SH-SY5Y (cell line): ENCODE results near the gene NID2.

Source experiments
- GATA2 ChIP-seq: IDR thresholded peaks from 2 replicates; pipeline ENCODE4 v1.6.1; 2011; ENCODE audit warnings: mild to moderate bottlenecking, low read depth, low read length
- GATA3 ChIP-seq: IDR thresholded peaks from 2 replicates; pipeline ENCODE4 v1.6.1; 2011; ENCODE audit warnings: low read depth, mild to moderate bottlenecking, low read length, moderate library complexity

NID2 gene

GRCh38 chr14:51999084-51999483 is 69.8 kb downstream of the NID2 start:
- no peak for TF ChIP-seq GATA3
- no peak for TF ChIP-seq GATA2

GRCh38 chr14:51998348-51998747 is 70.5 kb downstream of the NID2 start:
- no peak for TF ChIP-seq GATA3
- TF ChIP-seq GATA2 = no peak

DNA sequence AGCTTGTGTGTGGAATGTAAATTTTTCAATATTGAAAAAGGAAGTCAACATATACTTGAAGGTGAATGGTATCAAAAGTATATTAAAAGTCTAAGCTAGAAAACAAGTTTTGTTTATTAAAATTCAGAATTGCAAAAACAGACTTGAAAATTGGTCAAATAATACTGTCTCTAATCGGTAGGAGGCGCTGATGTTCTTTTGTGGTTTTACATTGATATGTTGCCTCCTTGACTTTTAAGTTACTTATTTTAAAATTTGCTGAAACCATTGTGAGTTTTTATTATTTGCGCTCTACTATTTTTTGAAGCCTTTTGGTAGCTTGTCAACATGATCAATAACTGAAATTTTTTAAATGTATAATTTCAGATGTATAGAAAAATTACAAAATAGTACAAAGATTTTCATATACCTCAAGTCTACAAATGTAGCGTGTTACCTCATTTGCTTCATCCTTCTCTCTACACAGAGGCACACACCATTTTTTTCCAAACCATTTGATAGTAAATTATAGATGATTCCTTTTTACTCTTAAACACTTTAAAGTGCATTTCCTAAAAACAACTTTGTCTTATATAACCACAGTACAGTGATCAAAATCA is 72.6 kb downstream of the NID2 start:
- TF ChIP-seq GATA3 (no peak), GATA2 (no peak)

GRCh38 chr14:51993285-51993920 is 75.5 kb downstream of the NID2 start:
- TF ChIP-seq GATA3 (no peak), GATA2 (no peak)

GRCh38 chr14:51990488-51990887 is 78.4 kb downstream of the NID2 start:
- TF ChIP-seq GATA3 = no peak
- no peak for TF ChIP-seq GATA2

DNA sequence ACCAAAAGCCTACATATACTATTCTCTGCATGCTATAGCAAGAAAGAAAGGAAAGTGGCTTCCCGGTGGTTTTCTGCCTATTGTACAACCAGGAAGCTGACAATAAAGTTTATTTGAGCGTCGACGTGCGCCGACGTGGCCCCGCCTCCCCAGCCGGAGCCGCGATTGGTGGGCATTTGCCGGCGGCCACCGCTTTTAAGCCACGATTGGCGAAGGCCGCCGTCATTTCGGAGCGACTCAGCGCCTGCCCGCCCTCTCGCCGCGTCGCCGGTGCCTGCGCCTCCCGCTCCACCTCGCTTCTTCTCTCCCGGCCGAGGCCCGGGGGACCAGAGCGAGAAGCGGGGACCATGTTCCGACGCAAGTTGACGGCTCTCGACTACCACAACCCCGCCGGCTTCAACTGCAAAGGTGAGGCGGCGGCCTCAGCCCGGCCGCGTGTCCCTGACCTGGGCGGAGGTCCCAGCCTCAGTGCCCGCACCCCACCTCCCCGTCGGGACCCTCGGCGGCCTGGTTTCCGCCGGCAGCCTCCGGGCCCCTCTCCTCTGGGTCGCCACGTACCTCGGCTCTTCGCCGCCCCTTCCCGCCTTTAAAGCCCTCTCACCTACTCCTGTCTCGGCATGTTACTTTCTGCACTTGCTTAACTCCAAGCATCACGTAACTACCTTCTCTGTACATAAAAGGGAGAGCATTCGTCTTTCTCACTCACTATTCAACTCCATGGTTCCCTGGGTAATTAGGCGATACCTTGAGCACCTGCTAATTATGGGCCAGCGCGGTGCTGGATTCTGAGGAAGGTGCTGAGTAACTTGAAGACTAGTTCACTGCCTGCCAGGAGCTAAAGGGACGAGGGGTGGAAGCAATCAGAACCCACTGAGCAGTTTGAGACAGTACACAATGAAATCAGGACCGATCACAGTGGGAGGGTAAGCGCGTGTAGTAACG is 79.3 kb downstream of the NID2 start, which contains the start of gene RTRAF:
RTRAF (plus strand) TSS at position 254 of the 942 bp plus-strand sequence; CDS start at position 348, 94 bp downstream.
- no peak for TF ChIP-seq GATA3
- TF ChIP-seq GATA2 = no peak

- TF ChIP-seq GATA3 = no peak
- TF ChIP-seq GATA2 = no peak
Measured at GRCh38 chr14:51988221-51988620, 80.6 kb downstream of the NID2 start.

DNA sequence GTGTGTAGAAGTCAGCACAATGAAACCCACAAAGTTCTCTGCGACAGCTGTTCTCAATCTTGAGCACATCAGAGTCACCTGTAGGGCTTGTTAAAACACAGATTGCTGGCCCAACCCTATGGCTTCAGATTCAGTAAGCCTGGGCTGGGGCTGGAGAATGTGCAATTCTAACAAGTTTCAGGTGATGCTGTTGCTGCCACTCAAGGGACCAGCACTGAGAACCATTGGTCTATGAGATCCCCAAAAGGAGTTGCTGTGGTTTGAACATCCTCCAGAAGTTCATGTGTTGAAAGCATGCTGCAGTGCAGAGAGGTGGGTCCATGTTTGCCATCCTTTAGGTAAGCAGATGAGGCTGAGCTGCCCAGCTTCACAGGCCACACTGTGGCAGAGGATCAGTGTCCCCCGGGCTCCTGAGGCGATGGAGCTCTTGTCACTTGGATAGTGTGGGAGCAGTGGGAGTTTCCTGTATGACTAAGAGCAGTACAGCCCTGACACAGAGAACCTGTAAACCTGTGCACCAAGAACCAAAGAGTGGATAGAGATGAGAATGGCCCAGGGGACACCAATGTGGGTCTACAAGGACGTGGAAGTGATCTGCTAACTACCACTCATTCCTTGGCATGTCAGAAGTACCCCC is 87.5 kb downstream of the NID2 start:
- TF ChIP-seq GATA2 = no peak
- TF ChIP-seq GATA3 = no peak

DNA sequence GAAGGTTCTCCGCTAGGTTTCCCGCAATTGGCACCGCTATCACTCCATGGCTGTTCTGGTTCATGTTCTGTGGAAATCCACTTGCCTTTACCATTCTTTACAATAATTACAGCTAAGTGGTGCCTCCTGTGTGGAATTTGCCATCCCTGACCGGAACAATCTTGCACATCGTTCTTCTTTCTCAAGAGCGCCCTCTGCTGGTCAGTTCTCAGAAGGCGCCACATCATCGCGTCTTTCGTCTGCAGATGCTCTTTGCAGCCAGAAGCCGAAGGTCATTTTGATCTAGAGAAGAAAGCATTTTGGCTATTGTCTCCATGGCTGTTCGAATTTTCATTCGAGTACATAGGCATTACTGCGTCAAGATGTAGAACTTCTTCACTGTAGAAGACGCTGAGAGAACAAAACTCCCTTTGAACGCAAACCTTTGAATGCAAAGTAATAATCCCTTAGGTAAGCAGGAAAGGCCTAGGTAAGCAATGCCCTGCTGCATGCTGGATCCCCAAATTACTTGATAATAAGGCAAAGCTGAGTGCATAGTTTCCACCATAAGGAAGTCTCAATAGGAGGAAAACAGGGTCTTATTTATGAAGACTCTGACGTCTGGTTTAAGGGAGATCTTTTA is 89.7 kb downstream of the NID2 start:
- no peak for TF ChIP-seq GATA3
- no peak for TF ChIP-seq GATA2

GRCh38 chr14:51978681-51979085 is 90.2 kb downstream of the NID2 start:
- TF ChIP-seq GATA2 (no peak), GATA3 (no peak)

DNA sequence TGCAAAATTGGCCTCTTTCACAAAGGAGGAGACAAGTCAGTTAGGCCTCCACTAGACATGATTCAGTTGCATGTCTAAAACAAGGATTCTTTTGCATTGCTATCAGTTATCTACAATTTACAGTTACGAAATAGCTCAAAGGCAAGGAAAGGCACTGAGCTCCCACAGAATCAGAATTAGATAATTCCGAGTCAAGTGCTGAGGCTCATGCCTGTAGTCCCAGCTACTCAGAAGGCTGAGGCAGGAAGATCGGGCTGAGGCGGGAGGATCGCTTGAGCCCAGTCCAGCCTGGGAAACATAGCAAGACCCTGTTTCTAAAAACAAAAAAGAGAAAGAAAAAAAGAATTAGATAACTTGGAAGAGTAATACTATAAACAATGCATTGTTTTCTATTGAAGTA is 91.8 kb downstream of the NID2 start:
- TF ChIP-seq GATA2 (no peak), GATA3 (no peak)

- TF ChIP-seq GATA2 (no peak), GATA3 (no peak)
Measured at GRCh38 chr14:51972566-51972965, 96.3 kb downstream of the NID2 start.

GRCh38 chr14:51969852-51970540 is 98.9 kb downstream of the NID2 start:
- TF ChIP-seq GATA3 = no peak
- no peak for TF ChIP-seq GATA2

DNA sequence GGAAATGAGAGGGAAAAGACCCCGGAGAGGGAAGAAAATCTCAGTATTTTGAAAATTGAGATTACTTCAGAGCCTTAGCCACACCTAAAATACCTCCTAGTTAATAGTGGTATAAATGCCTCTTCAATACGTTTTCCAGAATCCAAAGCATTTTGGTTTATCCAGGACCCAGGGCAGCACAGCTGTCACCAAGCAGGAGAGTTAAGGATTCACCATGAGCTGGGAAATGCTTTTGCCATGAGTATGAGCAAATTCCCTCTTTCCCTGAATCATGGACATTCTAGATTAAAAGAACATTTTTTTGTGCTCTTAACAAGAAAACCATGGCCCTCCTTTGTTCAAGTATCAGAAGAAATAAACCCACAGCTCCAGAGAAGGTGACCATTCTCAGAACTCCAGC is 101.3 kb downstream of the NID2 start:
- TF ChIP-seq GATA3 = no peak
- no peak for TF ChIP-seq GATA2

DNA sequence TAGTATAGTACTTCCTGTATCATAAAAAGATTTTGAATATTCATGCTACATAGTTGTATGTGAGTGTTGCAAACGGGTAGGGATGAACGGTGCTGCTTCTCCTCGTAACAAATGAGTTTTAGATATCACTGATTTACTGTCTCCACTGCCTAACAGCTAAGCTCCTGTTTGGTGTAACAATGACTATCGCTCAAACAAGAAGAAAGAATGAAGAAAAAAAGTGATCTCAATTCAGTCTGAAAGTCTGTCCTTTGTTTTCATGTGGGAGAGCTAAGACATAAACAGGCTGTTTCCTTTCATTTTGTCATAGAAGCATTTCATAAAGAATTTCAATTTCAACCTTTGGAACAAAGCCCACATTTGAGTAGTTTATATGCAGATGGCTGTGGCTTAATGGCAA is 105.6 kb downstream of the NID2 start:
- TF ChIP-seq GATA3 (no peak), GATA2 (no peak)
